Measurements from ENCODE around the gene OR12D1. TPM values are rescaled to one million over a fixed set of nuclear protein-coding genes. Genes with fewer than 3 reads are reported as not detected.

The OR12D1 gene
- not detected for total RNA-seq
- not detected for polyA plus RNA-seq
- long read RNA-seq, donor 1 = 0 reads
- long read RNA-seq, donor 2 = 0 reads
- long read RNA-seq, donor 3 = 0 reads
- long read RNA-seq, donor 4 = 0 reads

DNA sequence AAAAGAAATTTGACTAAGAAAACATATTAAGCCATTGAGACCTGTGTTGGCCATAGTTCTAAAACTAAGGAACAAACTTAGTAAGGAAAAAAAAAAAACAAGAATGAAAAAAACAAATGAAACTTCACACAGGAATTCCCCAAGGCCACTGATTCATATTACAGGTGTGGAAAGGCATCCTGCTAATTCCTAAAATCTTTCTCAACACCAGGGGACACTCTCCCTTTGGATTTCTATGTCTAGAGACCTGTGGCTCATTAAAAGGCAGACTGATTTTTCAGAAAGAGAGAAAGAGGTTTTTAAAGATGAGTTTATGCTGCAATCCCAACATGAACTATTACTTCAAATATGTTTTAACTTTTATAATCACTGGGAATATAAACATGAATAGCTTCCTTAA is at the start of gene OR12D1:
OR12D1 (plus strand) TSS at position 341 of the 400 bp plus-strand sequence.
- ATAC-seq (no peak), DNase-seq (no peak)
- Histone ChIP-seq H3K27me3 (ENCODE audit: control insufficient read depth, insufficient read depth) (no peaks in the 10 kb centered on the region), H3K4me1 (ENCODE audit: control insufficient read depth, insufficient read depth, low read length) (no peaks in the 10 kb centered on the region), H3K27ac (ENCODE audit: low read length) (no peak within 1 kb of the TSS), H3K9me3 (ENCODE audit: control insufficient read depth, low read length) (no peaks in the 10 kb centered on the region), H3K4me3 (ENCODE audit: low read length) (no peak within 1 kb of the TSS)
- intact Hi-C loops (cut with DNase I) = no loop called here

DNA sequence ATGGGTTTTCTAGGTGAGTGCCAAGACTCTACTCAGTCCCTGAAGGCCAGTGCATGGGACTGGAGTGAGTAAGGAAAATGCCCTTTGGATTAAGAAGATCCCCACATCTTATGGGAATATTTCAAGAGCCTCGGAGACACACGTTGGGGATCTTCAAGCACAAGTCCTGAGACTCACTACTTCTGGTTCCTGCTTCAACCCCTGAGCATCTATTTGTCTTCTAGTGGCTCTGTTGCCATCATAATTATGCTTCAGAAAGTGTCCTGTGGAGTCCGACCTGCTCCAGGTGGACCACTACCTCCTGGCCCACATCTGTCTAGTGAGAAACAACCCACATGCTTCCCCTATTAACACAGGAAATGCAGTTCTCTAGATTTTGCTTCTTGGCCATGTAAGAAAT is 46.0 kb upstream of the OR12D1 start, which contains the start of gene OR5V1:
OR5V1 (minus strand) TSS at position 101 of the 400 bp plus-strand sequence. CDS start 12,670 bp downstream, outside the sequence.
- Histone ChIP-seq H3K9me3 (ENCODE audit: control insufficient read depth, low read length) (no peaks in the 10 kb centered on the region), H3K27me3 (ENCODE audit: control insufficient read depth, insufficient read depth) (no peaks in the 10 kb centered on the region), H3K4me3 (ENCODE audit: low read length) (no peak within 1 kb of the TSS), H3K27ac (ENCODE audit: low read length) (no peak within 1 kb of the TSS), H3K4me1 (ENCODE audit: control insufficient read depth, insufficient read depth, low read length) (no peaks in the 10 kb centered on the region)
- DNase-seq (no peak), ATAC-seq (no peak)
- 75% methylated on average over 3 of the region's 3 CpGs for WGBS
- intact Hi-C loops (cut with DNase I) = no loop called here

DNA sequence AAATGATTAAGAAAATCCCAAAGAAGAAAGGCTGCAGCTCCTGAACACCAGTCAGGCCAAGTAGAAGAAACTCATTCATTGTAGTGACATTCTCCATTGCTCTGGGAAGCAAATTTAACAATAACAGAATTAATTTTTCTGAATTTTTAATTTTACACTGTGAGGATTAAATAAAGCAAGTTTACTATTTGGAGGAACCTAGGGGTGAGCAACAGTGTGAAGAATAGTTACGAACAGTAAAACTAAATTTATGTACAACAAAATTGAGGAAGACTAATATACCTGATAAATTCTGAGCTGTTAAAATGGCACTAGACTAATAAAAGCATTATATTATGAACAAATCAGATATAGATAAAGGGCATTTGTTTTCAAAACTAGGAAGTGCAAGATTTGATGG is 39.5 kb upstream of the OR12D1 start, which contains the start of gene OR12D3:
OR12D3 (minus strand) TSS at position 101 of the 400 bp plus-strand sequence; CDS start at position 97, 4 bp downstream.
- WGBS = 86% methylated on average over 1 of the region's 1 CpG
- H3K27ac ChIP-seq (ENCODE audit: low read length) = no peak within 1 kb of the TSS
- H3K4me3 ChIP-seq (ENCODE audit: low read length) = no peak within 1 kb of the TSS
- no peaks in the 10 kb centered on the region for H3K4me1 ChIP-seq (ENCODE audit: control insufficient read depth, insufficient read depth, low read length)
- ATAC-seq (no peak), DNase-seq (no peak)
- no peaks in the 10 kb centered on the region for H3K9me3 ChIP-seq (ENCODE audit: control insufficient read depth, low read length)
- no peaks in the 10 kb centered on the region for H3K27me3 ChIP-seq (ENCODE audit: control insufficient read depth, insufficient read depth)
- intact Hi-C loops (cut with DNase I) = no loop called here

DNA sequence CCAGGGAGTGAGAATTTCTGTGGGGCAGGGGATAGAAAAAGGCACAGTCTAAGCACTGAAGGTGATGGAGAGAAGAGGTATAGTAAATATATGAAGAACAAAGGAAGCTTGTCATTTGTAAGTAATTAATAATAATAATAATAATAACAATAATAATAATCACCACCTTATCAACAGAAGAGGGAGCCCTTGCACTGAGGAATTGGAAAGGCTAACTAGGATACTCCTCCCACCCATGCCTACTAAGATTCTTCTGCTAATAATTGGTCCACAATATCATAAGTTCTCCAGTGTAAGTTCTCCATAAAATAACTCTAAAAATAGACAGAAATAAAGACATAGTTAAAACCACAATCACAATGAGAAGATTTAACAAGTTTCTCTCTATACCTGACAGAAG is 38.7 kb upstream of the OR12D1 start:
- no peaks in the 10 kb centered on the region for H3K4me1 ChIP-seq (ENCODE audit: control insufficient read depth, insufficient read depth, low read length)
- H3K9me3 ChIP-seq (ENCODE audit: control insufficient read depth, low read length) = no peaks in the 10 kb centered on the region
- no peak for ATAC-seq
- H3K27ac ChIP-seq (ENCODE audit: low read length) = no peak overlapping the region
- H3K4me3 ChIP-seq (ENCODE audit: low read length) = no peak overlapping the region
- intact Hi-C loops (cut with DNase I) = no loop called here
- DNase-seq = no peak
- no peaks in the 10 kb centered on the region for H3K27me3 ChIP-seq (ENCODE audit: control insufficient read depth, insufficient read depth)

DNA sequence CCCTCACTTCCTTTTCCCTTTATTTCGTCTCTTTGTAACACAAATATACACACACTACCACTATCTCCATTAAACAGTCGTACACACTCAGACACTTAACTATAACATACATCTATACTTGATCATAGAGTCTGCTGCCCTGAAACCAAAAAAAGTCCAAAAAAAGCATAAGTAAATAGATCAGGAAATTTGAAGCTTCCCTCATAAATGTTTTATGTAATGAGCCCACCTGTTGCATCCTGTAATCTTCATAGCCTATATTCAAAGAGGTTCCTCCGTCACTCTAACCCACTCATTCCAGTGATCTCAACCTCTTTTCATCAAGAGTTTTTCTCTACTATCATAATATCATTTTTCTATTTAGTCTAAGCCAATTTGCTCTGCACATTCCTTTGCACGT is 26.2 kb upstream of the OR12D1 start:
- intact Hi-C loops (cut with DNase I) = no loop called here
- ATAC-seq (no peak), DNase-seq (no peak)
- WGBS = 33% methylated on average over 4 of the region's 4 CpGs
- Histone ChIP-seq H3K9me3 (ENCODE audit: control insufficient read depth, low read length) (no peaks in the 10 kb centered on the region), H3K27me3 (ENCODE audit: control insufficient read depth, insufficient read depth) (no peaks in the 10 kb centered on the region), H3K4me1 (ENCODE audit: control insufficient read depth, insufficient read depth, low read length) (no peaks in the 10 kb centered on the region), H3K27ac (ENCODE audit: low read length) (no peak overlapping the region), H3K4me3 (ENCODE audit: low read length) (no peak overlapping the region)

DNA sequence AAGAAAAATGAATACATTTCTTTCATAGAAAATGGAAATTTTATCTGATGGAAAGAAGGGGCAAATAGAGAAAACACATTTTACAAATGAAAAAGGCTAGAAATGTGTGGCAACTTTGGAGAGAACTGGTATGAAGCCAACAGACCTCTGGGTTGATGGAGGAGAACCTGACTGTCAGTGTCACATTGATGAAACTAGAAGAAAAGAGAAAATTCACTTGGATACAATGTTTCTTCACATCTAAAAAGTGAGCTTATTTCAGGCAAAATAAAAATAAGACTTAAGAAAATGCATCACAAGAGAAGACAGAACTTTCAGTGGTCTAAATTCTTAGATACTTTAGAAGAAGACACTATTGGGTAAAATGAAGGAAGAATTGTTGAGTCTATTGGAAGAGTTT is 19.4 kb upstream of the OR12D1 start, which contains the start of gene OR12D2:
OR12D2 (plus strand) TSS at position 301 of the 400 bp plus-strand sequence. CDS start 1,069 bp downstream, outside the sequence.
- ATAC-seq = no peak
- no peak within 1 kb of the TSS for H3K4me3 ChIP-seq (ENCODE audit: low read length)
- H3K27me3 ChIP-seq (ENCODE audit: control insufficient read depth, insufficient read depth) = no peaks in the 10 kb centered on the region
- H3K27ac ChIP-seq (ENCODE audit: low read length) = no peak within 1 kb of the TSS
- intact Hi-C loops (cut with DNase I) = no loop called here
- no peaks in the 10 kb centered on the region for H3K9me3 ChIP-seq (ENCODE audit: control insufficient read depth, low read length)
- H3K4me1 ChIP-seq (ENCODE audit: control insufficient read depth, insufficient read depth, low read length) = no peaks in the 10 kb centered on the region
- no peak for DNase-seq

DNA sequence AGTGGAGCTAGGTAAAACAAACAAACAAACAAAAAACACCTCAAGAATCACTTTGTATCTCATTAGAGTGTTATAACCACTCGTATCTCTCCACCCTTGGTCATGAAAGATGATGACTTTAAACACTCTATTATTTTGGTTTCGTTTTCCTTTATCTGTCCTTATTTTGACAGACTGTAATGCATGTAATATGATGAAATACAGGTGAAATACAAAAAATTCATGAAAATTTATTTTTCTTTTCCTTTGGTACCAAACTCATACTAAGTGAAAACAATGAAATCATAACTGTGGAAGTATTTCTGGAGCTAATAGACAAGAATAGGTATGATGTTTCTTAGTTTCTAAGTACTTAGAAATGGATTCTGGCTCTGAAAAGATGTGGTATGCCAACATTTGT is 15.2 kb upstream of the OR12D1 start:
- no peak overlapping the region for H3K4me3 ChIP-seq (ENCODE audit: low read length)
- no peaks in the 10 kb centered on the region for H3K4me1 ChIP-seq (ENCODE audit: control insufficient read depth, insufficient read depth, low read length)
- 52% methylated on average over 2 of the region's 2 CpGs for WGBS
- DNase-seq = no peak
- no peaks in the 10 kb centered on the region for H3K9me3 ChIP-seq (ENCODE audit: control insufficient read depth, low read length)
- ATAC-seq = no peak
- H3K27me3 ChIP-seq (ENCODE audit: control insufficient read depth, insufficient read depth) = no peaks in the 10 kb centered on the region
- H3K27ac ChIP-seq (ENCODE audit: low read length) = no peak overlapping the region
- intact Hi-C loops (cut with DNase I) = no loop called here

DNA sequence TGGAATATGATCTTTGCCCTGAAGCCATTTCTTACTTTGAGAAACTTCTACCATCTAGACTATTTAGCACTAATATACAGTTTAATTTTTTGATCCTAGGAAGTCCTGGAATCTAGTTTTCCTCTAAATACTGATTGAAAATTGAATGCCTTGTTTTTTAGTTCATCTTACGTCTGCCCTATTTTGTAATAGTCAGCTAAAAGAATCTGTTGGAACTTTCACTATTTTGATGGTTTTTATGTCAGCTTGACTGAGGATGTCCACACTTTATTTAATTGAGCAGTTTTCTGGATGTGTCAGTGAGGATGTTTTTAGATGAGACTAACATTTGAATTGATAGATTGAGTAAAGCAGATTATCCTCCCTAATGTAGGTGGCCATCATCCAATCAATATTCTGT is 10.9 kb upstream of the OR12D1 start:
- WGBS = 85% methylated on average over 1 of the region's 1 CpG
- Histone ChIP-seq H3K9me3 (ENCODE audit: control insufficient read depth, low read length) (no peaks in the 10 kb centered on the region), H3K4me3 (ENCODE audit: low read length) (no peak overlapping the region), H3K4me1 (ENCODE audit: control insufficient read depth, insufficient read depth, low read length) (no peaks in the 10 kb centered on the region), H3K27me3 (ENCODE audit: control insufficient read depth, insufficient read depth) (no peaks in the 10 kb centered on the region), H3K27ac (ENCODE audit: low read length) (no peak overlapping the region)
- no peak for ATAC-seq
- no peak for DNase-seq
- intact Hi-C loops (cut with DNase I) = no loop called here

DNA sequence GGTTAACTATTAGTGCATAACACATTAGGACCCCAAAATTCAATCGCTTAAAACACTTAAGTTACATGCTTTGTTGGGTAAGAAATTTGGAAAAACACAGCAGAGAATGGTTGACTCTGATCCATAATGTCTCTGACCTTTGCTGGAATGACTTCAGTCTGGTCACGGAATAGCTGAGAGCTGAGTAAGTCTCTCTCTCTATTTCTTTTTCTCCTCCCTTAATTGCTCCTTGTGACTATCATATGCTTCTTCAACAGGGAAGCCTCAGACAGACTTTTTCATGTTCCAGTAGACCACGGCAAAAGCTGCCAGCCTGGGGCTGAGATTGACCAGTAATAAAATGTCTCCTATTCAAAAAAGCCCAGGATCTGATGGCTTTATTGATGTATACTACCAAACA is 4.8 kb downstream of the OR12D1 start:
- ATAC-seq = no peak
- Histone ChIP-seq H3K4me1 (ENCODE audit: control insufficient read depth, insufficient read depth, low read length) (no peaks in the 10 kb centered on the region), H3K9me3 (ENCODE audit: control insufficient read depth, low read length) (no peaks in the 10 kb centered on the region), H3K27ac (ENCODE audit: low read length) (no peak overlapping the region), H3K27me3 (ENCODE audit: control insufficient read depth, insufficient read depth) (no peaks in the 10 kb centered on the region), H3K4me3 (ENCODE audit: low read length) (no peak overlapping the region)
- intact Hi-C loops (cut with DNase I) = no loop called here
- WGBS = 50% methylated on average over 3 of the region's 3 CpGs
- DNase-seq = no peak

DNA sequence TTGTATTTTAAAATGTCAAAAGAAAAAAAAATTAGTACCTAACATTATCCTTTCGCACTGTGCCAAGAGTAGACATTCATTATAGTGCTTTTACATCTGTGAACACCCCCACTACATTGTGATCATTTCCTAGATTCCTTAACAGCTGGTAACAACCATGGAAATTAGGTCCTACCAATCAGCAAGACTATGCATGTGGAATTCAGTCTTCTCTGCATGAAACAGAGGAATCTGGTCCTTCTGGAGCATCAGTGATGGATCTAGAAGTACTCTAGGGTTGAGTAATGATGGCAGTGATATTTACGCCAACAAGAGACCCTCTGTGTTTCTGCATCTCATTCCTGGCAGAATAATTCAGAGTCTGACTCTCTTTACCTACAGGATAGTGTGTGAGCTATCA is 9.4 kb downstream of the OR12D1 start:
- Histone ChIP-seq H3K9me3 (ENCODE audit: control insufficient read depth, low read length) (no peaks in the 10 kb centered on the region), H3K27ac (ENCODE audit: low read length) (no peak overlapping the region), H3K27me3 (ENCODE audit: control insufficient read depth, insufficient read depth) (no peaks in the 10 kb centered on the region), H3K4me3 (ENCODE audit: low read length) (no peak overlapping the region), H3K4me1 (ENCODE audit: control insufficient read depth, insufficient read depth, low read length) (no peaks in the 10 kb centered on the region)
- ATAC-seq (no peak), DNase-seq (no peak)
- 89% methylated on average over 2 of the region's 2 CpGs for WGBS
- intact Hi-C loops (cut with DNase I) = no loop called here

DNA sequence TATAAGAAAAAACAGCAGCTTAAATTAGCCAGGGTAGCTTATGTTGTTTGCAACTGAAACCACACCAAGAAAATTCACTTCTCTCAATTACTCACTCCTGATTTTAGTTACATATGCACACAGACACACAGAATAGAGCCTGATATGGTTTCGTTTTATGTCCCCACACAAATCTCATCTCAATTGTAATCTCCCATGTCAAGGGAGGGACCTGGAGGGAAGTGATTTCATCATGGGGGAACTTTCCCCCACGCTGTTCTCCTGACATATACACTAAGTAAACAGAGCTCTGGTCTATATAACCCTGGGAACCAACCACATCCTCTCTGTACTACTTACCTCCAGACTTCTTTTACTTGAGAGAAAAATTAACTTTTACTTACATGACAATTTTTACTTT is 9.8 kb downstream of the OR12D1 start:
- intact Hi-C loops (cut with DNase I) = no loop called here
- H3K9me3 ChIP-seq (ENCODE audit: control insufficient read depth, low read length) = no peaks in the 10 kb centered on the region
- no peak overlapping the region for H3K27ac ChIP-seq (ENCODE audit: low read length)
- WGBS = 34% methylated on average over 2 of the region's 2 CpGs
- ATAC-seq (no peak), DNase-seq (no peak)
- no peak overlapping the region for H3K4me3 ChIP-seq (ENCODE audit: low read length)
- H3K4me1 ChIP-seq (ENCODE audit: control insufficient read depth, insufficient read depth, low read length) = no peaks in the 10 kb centered on the region
- no peaks in the 10 kb centered on the region for H3K27me3 ChIP-seq (ENCODE audit: control insufficient read depth, insufficient read depth)

DNA sequence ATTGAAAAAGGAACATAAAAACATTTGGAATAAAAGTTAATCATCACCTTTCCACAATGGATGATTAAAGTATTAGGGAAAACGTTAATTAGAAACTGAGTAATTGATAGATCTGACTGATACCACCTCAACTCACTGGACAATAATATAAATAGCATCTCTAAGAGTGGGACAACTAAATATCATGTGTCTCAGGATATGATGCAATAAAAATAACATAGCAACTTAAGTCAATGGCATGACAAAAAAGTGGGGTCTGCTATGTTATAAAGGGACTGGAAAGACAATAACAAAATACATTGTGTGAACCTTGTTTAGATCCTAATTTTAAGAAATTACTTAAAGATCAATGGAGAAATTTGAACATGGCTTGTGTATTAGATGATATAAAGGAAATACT is 10.3 kb downstream of the OR12D1 start:
- no peak for ATAC-seq
- 34% methylated on average over 1 of the region's 1 CpG for WGBS

More for the DNA sequence above, 10.3 kb downstream of the OR12D1 start:
- Histone ChIP-seq H3K4me3 (ENCODE audit: low read length) (no peak overlapping the region), H3K27ac (ENCODE audit: low read length) (no peak overlapping the region), H3K27me3 (ENCODE audit: control insufficient read depth, insufficient read depth) (no peaks in the 10 kb centered on the region), H3K4me1 (ENCODE audit: control insufficient read depth, insufficient read depth, low read length) (no peaks in the 10 kb centered on the region), H3K9me3 (ENCODE audit: control insufficient read depth, low read length) (no peaks in the 10 kb centered on the region)
- DNase-seq = no peak
- intact Hi-C loops (cut with DNase I) = no loop called here
